K562 (cell line): Measurements from ENCODE around the gene ADNP. TPM values are rescaled to one million over a fixed set of nuclear protein-coding genes. Genes with fewer than 3 reads are reported as not detected.

ENCODE experiments used
- ATAC-seq: fragments of 200-7000 bp; cut with Tn5 transposase; 3 replicates; pipeline ENCODE4 v1.9.1; 2020; ENCODE audit warnings: moderate library complexity
- BruUV-seq: library from RNA; stranded (reverse); fragments of 400-500 nt; replicated peaks from 2 replicates; lab custom pipeline; 2021; lab: Mats Ljungman, UMichigan
- CTCF ChIA-PET: fragments of 300-600 bp; formaldehyde crosslinking; extraction: SDS; loops from one replicate; lab custom pipeline; 2021; ENCODE audit warnings: low intra/inter-chr PET ratio; lab: Yijun Ruan, JAX
- POLR2A ChIA-PET: fragments of 300-600, 350-650 bp; sonication (Branson Sonifier 250); formaldehyde crosslinking; extraction: SDS; loops from one replicate; lab custom pipeline; 2021; ENCODE audit warnings: antibody characterized with exemption, inconsistent platforms; lab: Yijun Ruan, JAX
- DNase-seq, 4 experiments: peaks; one replicate each; pipeline versions ENCODE4 v3.0.0 to v3.0.0-alpha.2; 2011 to 2018; ENCODE audit warnings: low spot score in 3 of 4, mixed read lengths in 3 of 4; ENCODE audit errors: extremely low read depth in 1 of 4
- FAIRE-seq: peaks from 2 replicates; lab custom pipeline; 2011; peaks lifted over from hg19 to GRCh38; lab: Jason Lieb, UNC
- H2AFZ ChIP-seq: 2 replicates; pipeline ENCODE4 v1.6.0; 2011; ENCODE audit warnings: low read depth, low read length, control low read depth, inconsistent platforms
- H3K27ac ChIP-seq: fragments of 200-600 bp; 3 replicates; pipeline ENCODE4 v1.8.0; 2011; ENCODE audit warnings: low read depth, mild to moderate bottlenecking, control low read depth, inconsistent platforms, low read length, moderate library complexity, mixed read lengths; ENCODE audit errors: extremely low read depth
- H3K27me3 ChIP-seq, 2 experiments: fragments of 300-600 bp in 1 of 2; 2 replicates in 1 of 2; 3 replicates in 1 of 2; pipeline versions ENCODE4 v1.6.0 to v1.8.0; 2011; ENCODE audit warnings: inconsistent platforms in 2 of 2, low read length in 2 of 2, mild to moderate bottlenecking in 1 of 2, mixed read lengths in 1 of 2, moderate library complexity in 1 of 2; ENCODE audit not compliant: control insufficient read depth in 2 of 2, insufficient read depth in 2 of 2
- H3K36me3 ChIP-seq: fragments of 300-600 bp; 3 replicates; pipeline ENCODE4 v1.8.0; 2011; ENCODE audit warnings: mild to moderate bottlenecking, low read length, inconsistent platforms; ENCODE audit not compliant: control insufficient read depth, insufficient read depth
- H3K4me1 ChIP-seq, 2 experiments: fragments of 200-600 bp in 1 of 2; replicated peaks in 1 of 2; 2 replicates in 1 of 2; 3 replicates in 1 of 2; pipeline versions ENCODE4 v1.5.1 to v1.8.0; 2011; ENCODE audit warnings: inconsistent platforms in 2 of 2, low read length in 2 of 2, mild to moderate bottlenecking in 1 of 2, mixed read lengths in 1 of 2, moderate library complexity in 1 of 2; ENCODE audit not compliant: control insufficient read depth in 2 of 2, insufficient read depth in 2 of 2
- H3K4me2 ChIP-seq: 2 replicates; pipeline ENCODE4 v1.6.1; 2011; ENCODE audit warnings: low read length, control low read depth, inconsistent platforms, mixed read lengths; ENCODE audit not compliant: insufficient read depth
- H3K4me3 ChIP-seq: fragments of 200-600 bp; sonication (generic), shearing (Covaris generic); 2 replicates; pipeline ENCODE4 v1.5.1; 2016; ENCODE audit warnings: control low read depth, inconsistent platforms
- H3K79me2 ChIP-seq: fragments of 200-600 bp; 3 replicates; pipeline ENCODE4 v1.8.0; 2011; ENCODE audit warnings: low read length, inconsistent platforms; ENCODE audit not compliant: control insufficient read depth, insufficient read depth
- H3K9ac ChIP-seq, 2 experiments: 2 replicates each; pipeline versions ENCODE4 v1.6.0 to v1.6.1; 2011; ENCODE audit warnings: low read depth in 2 of 2, low read length in 2 of 2, control low read depth in 1 of 2, inconsistent platforms in 1 of 2, mild to moderate bottlenecking in 1 of 2, mixed read lengths in 1 of 2; ENCODE audit not compliant: insufficient read depth in 1 of 2
- H3K9me1 ChIP-seq: one replicate; pipeline ENCODE4 v1.6.0; 2011; ENCODE audit warnings: inconsistent platforms, mild to moderate bottlenecking, low read length, moderate library complexity; ENCODE audit not compliant: control insufficient read depth, insufficient read depth
- H3K9me3 ChIP-seq: replicated peaks from 2 replicates; pipeline ENCODE4 v1.5.1; 2011; ENCODE audit warnings: low read depth, low read length, inconsistent platforms; ENCODE audit not compliant: control insufficient read depth, insufficient read depth
- H4K20me1 ChIP-seq: replicated peaks from 2 replicates; pipeline ENCODE4 v1.6.1; 2011; ENCODE audit warnings: low read length, inconsistent platforms, mixed read lengths; ENCODE audit not compliant: control insufficient read depth, insufficient read depth
- SMARCA4 ChIP-seq: fragments of 450-650 bp; IDR thresholded peaks from 2 replicates; pipeline ENCODE4 v1.6.1; 2016
- ZFP36 ChIP-seq: fragments of 150-350 bp; IDR thresholded peaks from 2 replicates; pipeline ENCODE4 v1.6.1; 2018; ENCODE audit warnings: low read length, low read depth; ENCODE audit not compliant: partially characterized antibody
- WGBS: fragments of 100-300 bp; shearing (Covaris generic); methylation state at CpG from one replicate; pipeline ENCODE4 v1.1.6; 2016; ENCODE audit warnings: low coverage, mixed read lengths; ENCODE audit not compliant: insufficient coverage; ENCODE audit errors: missing lambda C conversion rate; 5-methylcytosine and 5-hydroxymethylcytosine counted together
- in situ Hi-C: fragments of 300-500 bp; cut with MboI; formaldehyde crosslinking; loops from 4 replicates; pipeline ENCODE4 v1.15.0; 2018; ENCODE audit warnings: inconsistent platforms, mixed read lengths
- intact Hi-C: fragments of 100-400 bp; cut with micrococcal nuclease; formaldehyde crosslinking; loops from 2 replicates; pipeline ENCODE4 v1.14.2; 2022
- polyA plus RNA-seq, 8 experiments: library from polyadenylated mRNA; depleted of rRNA in 4 of 8; stranded (reverse) in 5 of 8; unstranded in 3 of 8; fragments of >200 nt; fragmentation: Nextera tagmentation in 2 of 8; fragmentation: Illumina TruSeq in 1 of 8; extraction: Ambion mirVana in 2 of 8; extraction: Trizol in 1 of 8; gene quantifications; 2 replicates each; pipeline versions ENCODE4 v1.2.1 to v1.2.3, GENCODE V29; 2011 to 2014; ENCODE audit warnings: inconsistent platforms in 1 of 8, missing spikeins in 1 of 8
- total RNA-seq, 7 experiments: library from RNA; depleted of rRNA in 6 of 7; stranded (reverse); fragments of >200 nt in 6 of 7; fragmentation: Illumina TruSeq in 2 of 7; extraction: Trizol in 2 of 7; gene quantifications; 2 replicates each; pipeline versions ENCODE4 v1.2.1 to v1.2.3, GENCODE V29; 2011 to 2021; ENCODE audit warnings: low replicate concordance in 1 of 7
- TF ChIP-seq, protein P1 (sequence below): IDR thresholded peaks from 2 replicates; pipeline ENCODE4 v1.6.1; 2011; ENCODE audit warnings: borderline replicate concordance, low read depth, mild to moderate bottlenecking, moderate library complexity, low read length; ENCODE audit not compliant: insufficient read depth, poor library complexity, severe bottlenecking
- TF ChIP-seq, protein P2 (sequence below): fragments of 250-450 bp; sonication (Bioruptor Pico); IDR thresholded peaks from 2 replicates; pipeline ENCODE4 v1.8.0; 2022; ENCODE audit warnings: inconsistent platforms

The ADNP gene
- total and polyA plus RNA-seq, 9 of the 15 experiments (the other 6 are each of a cell fraction or from before 2014, with no cell fraction given): 17.8 to 59.9 (median 25.3) TPM

DNA sequence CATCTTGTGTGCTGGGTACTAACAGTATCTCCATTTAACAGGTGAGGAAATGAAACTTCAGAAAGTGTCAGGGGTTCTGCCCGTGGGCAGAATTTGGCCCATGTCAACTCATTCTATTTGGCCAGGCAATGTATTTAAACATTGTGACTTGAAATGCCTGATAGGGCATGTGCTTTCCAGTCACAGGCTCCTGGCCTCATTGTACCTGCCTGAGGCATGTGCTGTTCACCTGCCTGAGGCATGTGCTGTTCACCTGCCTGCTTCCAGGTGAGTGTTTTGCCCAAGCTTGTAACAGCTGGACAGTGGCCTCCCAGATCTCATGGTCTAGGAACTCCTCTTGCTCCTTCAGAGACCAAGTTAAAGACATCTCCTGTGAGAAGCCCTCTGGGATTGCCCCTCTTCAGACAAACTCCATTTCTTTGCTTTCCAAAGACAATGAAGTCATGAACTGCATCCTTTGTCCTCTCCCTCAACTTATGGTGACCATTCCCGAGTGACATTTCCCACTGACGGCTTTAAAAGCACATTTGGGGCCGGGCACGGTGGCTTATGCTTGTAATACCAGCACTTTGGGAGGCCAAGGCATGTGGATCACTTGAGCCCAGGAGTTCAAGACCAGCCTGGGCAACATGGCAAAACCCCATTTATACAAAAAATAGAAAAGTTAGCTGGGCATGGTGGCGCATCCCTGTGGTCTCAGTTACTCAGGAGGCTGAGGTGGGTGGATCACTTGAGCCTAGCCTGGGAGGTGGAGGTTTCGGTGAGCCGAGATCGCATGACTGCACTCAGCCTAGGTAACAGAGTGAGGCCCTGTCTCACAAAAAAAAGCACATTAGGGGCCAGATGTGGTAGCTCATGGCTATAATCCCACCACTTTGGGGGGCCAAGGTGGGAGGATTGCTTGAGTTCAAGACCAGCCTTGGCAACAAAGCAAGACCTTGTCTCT lies 87.6 kb downstream of the ADNP start:
- intact Hi-C loops (no loop called here), in situ Hi-C loops (no loop called here)
- Histone ChIP-seq H3K9me1 (no peaks in the 10 kb centered on the region), H3K36me3 (no peaks in the 10 kb centered on the region), H3K9ac (no peak overlapping the region), H3K9me3 (no peaks in the 10 kb centered on the region), H3K4me2 (no peak overlapping the region), H4K20me1 (no peaks in the 10 kb centered on the region), H3K4me1 (peaks cover 0 to 23% of the 10 kb centered on the region in 2 experiments; a peak in 3 of 5 replicates), H2AFZ (no peak overlapping the region), H3K4me3 (no peak overlapping the region), H3K27ac (no peak overlapping the region), H3K79me2 (no peaks in the 10 kb centered on the region), H3K27me3 (peaks cover 3 to 12% of the 10 kb centered on the region in 2 experiments; a peak in 3 of 5 replicates)
- FAIRE-seq (no peak), DNase-seq (no peak), ATAC-seq (no peak)
- no TSS peak for BruUV-seq
- 36% methylated on average over 9 of the region's 9 CpGs for WGBS
- POLR2A ChIA-PET: interaction anchor here (1.0 kb wide), 1 partner anchor 30 kb away, joined by 3 read pairs; no protein-coding TSS in a partner anchor
- peak; percentile 57 for TF ChIP-seq ZFP36
- TF ChIP-seq, protein P1, sequence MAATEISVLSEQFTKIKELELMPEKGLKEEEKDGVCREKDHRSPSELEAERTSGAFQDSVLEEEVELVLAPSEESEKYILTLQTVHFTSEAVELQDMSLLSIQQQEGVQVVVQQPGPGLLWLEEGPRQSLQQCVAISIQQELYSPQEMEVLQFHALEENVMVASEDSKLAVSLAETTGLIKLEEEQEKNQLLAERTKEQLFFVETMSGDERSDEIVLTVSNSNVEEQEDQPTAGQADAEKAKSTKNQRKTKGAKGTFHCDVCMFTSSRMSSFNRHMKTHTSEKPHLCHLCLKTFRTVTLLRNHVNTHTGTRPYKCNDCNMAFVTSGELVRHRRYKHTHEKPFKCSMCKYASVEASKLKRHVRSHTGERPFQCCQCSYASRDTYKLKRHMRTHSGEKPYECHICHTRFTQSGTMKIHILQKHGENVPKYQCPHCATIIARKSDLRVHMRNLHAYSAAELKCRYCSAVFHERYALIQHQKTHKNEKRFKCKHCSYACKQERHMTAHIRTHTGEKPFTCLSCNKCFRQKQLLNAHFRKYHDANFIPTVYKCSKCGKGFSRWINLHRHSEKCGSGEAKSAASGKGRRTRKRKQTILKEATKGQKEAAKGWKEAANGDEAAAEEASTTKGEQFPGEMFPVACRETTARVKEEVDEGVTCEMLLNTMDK: no peak
- TF ChIP-seq SMARCA4: no peak
- TF ChIP-seq, protein P2, sequence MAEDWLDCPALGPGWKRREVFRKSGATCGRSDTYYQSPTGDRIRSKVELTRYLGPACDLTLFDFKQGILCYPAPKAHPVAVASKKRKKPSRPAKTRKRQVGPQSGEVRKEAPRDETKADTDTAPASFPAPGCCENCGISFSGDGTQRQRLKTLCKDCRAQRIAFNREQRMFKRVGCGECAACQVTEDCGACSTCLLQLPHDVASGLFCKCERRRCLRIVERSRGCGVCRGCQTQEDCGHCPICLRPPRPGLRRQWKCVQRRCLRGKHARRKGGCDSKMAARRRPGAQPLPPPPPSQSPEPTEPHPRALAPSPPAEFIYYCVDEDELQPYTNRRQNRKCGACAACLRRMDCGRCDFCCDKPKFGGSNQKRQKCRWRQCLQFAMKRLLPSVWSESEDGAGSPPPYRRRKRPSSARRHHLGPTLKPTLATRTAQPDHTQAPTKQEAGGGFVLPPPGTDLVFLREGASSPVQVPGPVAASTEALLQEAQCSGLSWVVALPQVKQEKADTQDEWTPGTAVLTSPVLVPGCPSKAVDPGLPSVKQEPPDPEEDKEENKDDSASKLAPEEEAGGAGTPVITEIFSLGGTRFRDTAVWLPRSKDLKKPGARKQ (CRISPR knock-in tag): no peak
- CTCF ChIA-PET: no interaction called here
